ENCODE data around the gene CASP14. TPM values are rescaled to one million over a fixed set of nuclear protein-coding genes. Genes with fewer than 3 reads are reported as not detected.
A peak's percentile ranks its signal among the peaks of the same experiment; 100 is the strongest.
"Not testable (repeated sequence)": the region's sequence is repeated elsewhere in the genome, so short reads cannot be mapped to it uniquely, and the experiment has no call there.

CASP14 gene, protein sequence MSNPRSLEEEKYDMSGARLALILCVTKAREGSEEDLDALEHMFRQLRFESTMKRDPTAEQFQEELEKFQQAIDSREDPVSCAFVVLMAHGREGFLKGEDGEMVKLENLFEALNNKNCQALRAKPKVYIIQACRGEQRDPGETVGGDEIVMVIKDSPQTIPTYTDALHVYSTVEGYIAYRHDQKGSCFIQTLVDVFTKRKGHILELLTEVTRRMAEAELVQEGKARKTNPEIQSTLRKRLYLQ
- 0.24 TPM for total RNA-seq
- polyA plus RNA-seq: 13.0 TPM
- long read RNA-seq, donor 1: 0 reads
- long read RNA-seq, donor 2: 0 reads
- long read RNA-seq, donor 3: 0 reads
- long read RNA-seq, donor 4: 0 reads
- long read RNA-seq, donor 5, partial matches to known transcripts: 0 of 1 reads
- long read RNA-seq, donor 5, other reads (novel, unspliced or antisense): 0 of 1 reads
- long read RNA-seq, donor 6: 0 reads
- long read RNA-seq, donor 7: 0 reads
- long read RNA-seq, donor 8: 0 reads
- long read RNA-seq, donor 9: 0 reads
- long read RNA-seq, donor 10: 0 reads

DNA sequence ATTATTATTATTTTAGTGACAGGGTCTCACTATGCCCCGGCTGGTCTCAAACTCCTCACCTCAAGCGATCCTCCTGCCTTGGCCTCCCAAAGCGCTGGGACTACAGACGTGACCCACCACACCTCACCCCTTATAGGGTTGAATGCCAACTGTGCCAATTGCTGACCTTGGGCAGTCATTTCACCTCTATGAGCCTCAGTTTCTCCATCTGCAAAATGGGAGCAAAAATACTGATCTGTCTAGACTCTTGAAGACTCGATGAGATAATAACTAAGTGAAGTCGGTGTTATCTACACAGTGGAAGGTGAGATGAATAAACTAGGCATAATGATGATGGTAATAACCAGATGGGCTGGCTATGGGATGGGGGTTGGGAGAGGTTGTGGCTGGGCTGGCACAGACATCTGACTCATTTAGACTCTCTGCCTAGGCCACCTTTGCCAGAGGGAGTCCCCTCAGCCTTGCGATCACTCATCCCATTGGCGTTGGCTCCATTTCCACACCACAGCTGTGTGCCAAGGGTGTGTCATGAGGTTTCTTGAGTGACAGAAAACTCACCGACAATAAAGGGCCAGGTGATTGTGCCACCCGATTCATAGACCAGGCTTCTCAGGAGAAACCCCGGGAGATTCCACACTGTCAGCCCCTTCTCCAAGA is at the start of gene CASP14:
CASP14 (plus strand) TSS at position 596 of the 657 bp plus-strand sequence. CDS start 2,772 bp downstream, outside the sequence.
- no peaks in the 10 kb centered on the region for H3K36me3 ChIP-seq (ENCODE audit: control insufficient read depth in 2 of 2, insufficient read depth in 2 of 2, low read length in 1 of 2)
- H3K27me3 ChIP-seq (ENCODE audit: control insufficient read depth in 2 of 2, insufficient read depth in 1 of 2, low read length in 1 of 2): no peaks in the 10 kb centered on the region
- H3K4me3 ChIP-seq (ENCODE audit: low read length in 2 of 2): no peak within 1 kb of the TSS
- WGBS: 95% methylated on average over 11 of the region's 11 CpGs
- no peak for DNase-seq (ENCODE audit: low read depth in 6 of 9, low spot score in 9 of 9)
- no peaks in the 10 kb centered on the region for H3K4me1 ChIP-seq (ENCODE audit: control insufficient read depth in 2 of 2, insufficient read depth in 2 of 2, low read length in 2 of 2)
- no peak within 1 kb of the TSS for H3K27ac ChIP-seq (ENCODE audit: low read depth in 1 of 2, low read length in 1 of 2)
- no peaks in the 10 kb centered on the region for H3K9me3 ChIP-seq (ENCODE audit: control insufficient read depth in 2 of 2, insufficient read depth in 1 of 2, low read length in 1 of 2)

DNA sequence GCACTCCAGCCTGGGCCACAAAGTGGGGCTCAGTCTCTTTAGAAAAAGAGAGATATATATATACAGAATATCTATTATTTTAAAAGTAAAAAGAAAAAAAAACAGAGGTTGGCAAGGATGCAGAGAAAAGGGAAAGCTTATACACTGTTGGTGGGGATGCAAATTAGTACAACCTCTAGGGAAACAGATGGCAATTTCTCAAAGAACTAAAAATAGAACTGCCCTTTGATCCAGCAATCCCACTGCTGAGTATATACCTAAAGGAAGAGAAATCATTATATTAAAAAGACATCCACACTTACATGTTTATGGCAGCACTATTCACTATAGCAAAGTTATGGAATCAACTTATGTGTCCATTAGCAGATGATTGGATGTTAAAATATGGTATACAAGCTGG is 41.0 kb upstream of the CASP14 start:
- Histone ChIP-seq H3K27me3 (ENCODE audit: control insufficient read depth in 2 of 2, insufficient read depth in 1 of 2, low read length in 1 of 2) (peaks cover 16 to 33% of the 10 kb centered on the region in 2 donors), H3K27ac (ENCODE audit: low read depth in 1 of 2, low read length in 1 of 2) (no peak overlapping the region), H3K4me3 (ENCODE audit: low read length in 2 of 2) (no peak overlapping the region), H3K9me3 (ENCODE audit: control insufficient read depth in 2 of 2, insufficient read depth in 1 of 2, low read length in 1 of 2) (no peaks in the 10 kb centered on the region), H3K36me3 (ENCODE audit: control insufficient read depth in 2 of 2, insufficient read depth in 2 of 2, low read length in 1 of 2) (no peaks in the 10 kb centered on the region), H3K4me1 (ENCODE audit: control insufficient read depth in 2 of 2, insufficient read depth in 2 of 2, low read length in 2 of 2) (no peaks in the 10 kb centered on the region)
- no peak for DNase-seq (ENCODE audit: low read depth in 6 of 9, low spot score in 9 of 9)

DNA sequence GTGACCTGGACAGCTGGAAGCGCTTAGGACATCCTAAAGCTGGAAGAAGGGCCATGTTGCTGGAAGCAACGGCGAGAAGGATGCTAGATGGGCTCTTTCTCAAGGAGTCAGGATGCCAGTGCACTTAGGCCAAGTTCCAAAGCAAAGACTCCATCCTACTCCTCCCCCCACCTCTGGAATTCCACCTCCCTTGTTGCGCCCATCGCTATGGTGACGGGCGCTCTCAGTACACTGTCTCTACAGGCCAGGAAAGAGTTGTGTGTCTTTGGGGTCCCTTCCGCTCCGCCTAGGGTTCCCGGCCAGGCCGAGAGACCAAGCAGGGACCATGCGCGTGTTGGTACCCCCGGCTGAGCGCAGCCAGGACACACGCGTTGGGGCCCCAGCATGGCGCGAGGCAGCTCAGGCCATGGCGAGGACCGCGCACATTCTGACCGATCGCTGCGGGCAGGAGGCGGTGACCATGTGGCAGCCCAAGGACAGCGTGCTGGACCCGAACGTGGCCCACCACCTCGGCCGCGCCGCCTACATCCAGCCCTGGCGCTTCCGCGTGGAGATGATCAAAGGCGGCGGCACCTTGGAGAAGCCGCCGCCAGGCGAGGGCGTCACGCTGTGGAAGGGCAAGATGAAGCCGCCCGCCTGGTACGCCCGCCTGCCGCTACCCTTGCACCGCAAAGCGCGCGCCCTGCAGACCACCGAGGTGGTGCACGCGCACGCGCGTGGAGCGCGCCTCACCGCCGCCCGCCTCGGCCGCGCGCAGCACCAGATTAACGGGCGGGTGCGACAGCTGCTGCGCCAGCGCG is 38.6 kb upstream of the CASP14 start:
- no peaks in the 10 kb centered on the region for H3K4me1 ChIP-seq (ENCODE audit: control insufficient read depth in 2 of 2, insufficient read depth in 2 of 2, low read length in 2 of 2)
- WGBS: 10% methylated on average over 73 of the region's 73 CpGs
- no peaks in the 10 kb centered on the region for H3K36me3 ChIP-seq (ENCODE audit: control insufficient read depth in 2 of 2, insufficient read depth in 2 of 2, low read length in 1 of 2)
- peaks cover 0 to 1% of the 10 kb centered on the region in 2 donors for H3K9me3 ChIP-seq (ENCODE audit: control insufficient read depth in 2 of 2, insufficient read depth in 1 of 2, low read length in 1 of 2)
- peaks cover 16 to 33% of the 10 kb centered on the region in 2 donors for H3K27me3 ChIP-seq (ENCODE audit: control insufficient read depth in 2 of 2, insufficient read depth in 1 of 2, low read length in 1 of 2)
- no peak overlapping the region for H3K27ac ChIP-seq (ENCODE audit: low read depth in 1 of 2, low read length in 1 of 2)
- peak in 1 of 9 donors; percentile 10 for DNase-seq (ENCODE audit: low read depth in 6 of 9, low spot score in 9 of 9)
- no peak overlapping the region for H3K4me3 ChIP-seq (ENCODE audit: low read length in 2 of 2)

DNA sequence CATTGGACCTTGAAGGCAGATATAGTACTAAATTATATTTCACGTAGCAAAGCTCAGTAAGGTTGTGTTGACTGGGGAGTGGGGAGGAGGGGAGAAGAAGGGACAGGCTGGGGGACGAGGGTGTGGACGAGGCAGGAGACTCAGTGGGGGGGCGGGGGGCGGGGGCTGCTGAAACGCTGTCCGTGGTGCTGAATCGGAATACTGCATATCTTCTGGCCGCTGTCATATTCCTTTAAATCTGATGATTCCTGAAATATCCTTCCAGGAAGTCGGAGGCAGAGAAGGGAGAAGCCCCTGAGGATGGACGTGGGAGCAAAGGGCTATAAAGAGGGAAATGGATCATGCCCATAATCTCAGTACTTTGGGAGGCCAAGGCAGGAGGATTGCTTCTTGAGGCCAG is 34.7 kb upstream of the CASP14 start:
- peaks cover 0 to 1% of the 10 kb centered on the region in 2 donors for H3K9me3 ChIP-seq (ENCODE audit: control insufficient read depth in 2 of 2, insufficient read depth in 1 of 2, low read length in 1 of 2)
- WGBS: 13% methylated on average over 11 of the region's 11 CpGs
- H3K27ac ChIP-seq (ENCODE audit: low read depth in 1 of 2, low read length in 1 of 2): no peak overlapping the region
- no peaks in the 10 kb centered on the region for H3K36me3 ChIP-seq (ENCODE audit: control insufficient read depth in 2 of 2, insufficient read depth in 2 of 2, low read length in 1 of 2)
- H3K27me3 ChIP-seq (ENCODE audit: control insufficient read depth in 2 of 2, insufficient read depth in 1 of 2, low read length in 1 of 2): peaks cover 16 to 30% of the 10 kb centered on the region in 2 donors
- no peak overlapping the region for H3K4me3 ChIP-seq (ENCODE audit: low read length in 2 of 2)
- DNase-seq (ENCODE audit: low read depth in 6 of 9, low spot score in 9 of 9): peak in 1 of 9 donors; percentile 5
- H3K4me1 ChIP-seq (ENCODE audit: control insufficient read depth in 2 of 2, insufficient read depth in 2 of 2, low read length in 2 of 2): no peaks in the 10 kb centered on the region

DNA sequence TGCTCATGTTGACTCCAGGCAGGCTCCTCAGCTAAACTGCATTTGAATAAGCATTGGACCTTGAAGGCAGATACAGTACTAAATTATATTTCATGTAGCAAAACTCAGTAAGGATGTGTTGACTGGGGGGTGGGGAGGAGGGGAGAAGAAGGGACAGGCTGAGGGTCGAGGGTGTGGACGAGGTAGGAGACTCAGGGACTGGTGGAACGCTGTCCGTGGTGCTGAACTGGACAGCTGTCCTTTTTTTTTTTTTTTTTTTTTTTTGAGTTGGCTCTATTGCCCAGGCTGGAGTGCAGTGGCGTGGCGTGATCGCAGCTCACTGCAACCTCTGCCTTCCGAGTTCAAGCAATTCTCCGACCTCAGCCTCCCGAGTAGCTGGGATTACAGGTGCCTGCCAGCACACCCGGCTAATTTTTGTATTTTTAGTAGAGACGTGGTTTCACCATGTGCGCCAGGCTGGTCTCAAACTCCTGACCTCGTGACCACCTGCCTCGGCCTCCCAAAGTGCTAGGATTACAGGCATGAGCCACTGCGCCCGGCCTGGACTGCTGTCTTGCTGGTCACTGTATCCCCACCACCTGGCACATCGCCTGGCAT is 33.2 kb upstream of the CASP14 start:
- 42% methylated on average over 18 of the region's 18 CpGs for WGBS
- Histone ChIP-seq H3K27me3 (ENCODE audit: control insufficient read depth in 2 of 2, insufficient read depth in 1 of 2, low read length in 1 of 2) (peaks cover 6 to 17% of the 10 kb centered on the region in 2 donors), H3K36me3 (ENCODE audit: control insufficient read depth in 2 of 2, insufficient read depth in 2 of 2, low read length in 1 of 2) (no peaks in the 10 kb centered on the region), H3K4me3 (ENCODE audit: low read length in 2 of 2) (no peak overlapping the region), H3K4me1 (ENCODE audit: control insufficient read depth in 2 of 2, insufficient read depth in 2 of 2, low read length in 2 of 2) (no peaks in the 10 kb centered on the region), H3K9me3 (ENCODE audit: control insufficient read depth in 2 of 2, insufficient read depth in 1 of 2, low read length in 1 of 2) (peaks cover 0 to 1% of the 10 kb centered on the region in 2 donors), H3K27ac (ENCODE audit: low read depth in 1 of 2, low read length in 1 of 2) (no peak overlapping the region)
- DNase-seq (ENCODE audit: low read depth in 6 of 9, low spot score in 9 of 9): peak in 1 of 9 donors; percentile 3

DNA sequence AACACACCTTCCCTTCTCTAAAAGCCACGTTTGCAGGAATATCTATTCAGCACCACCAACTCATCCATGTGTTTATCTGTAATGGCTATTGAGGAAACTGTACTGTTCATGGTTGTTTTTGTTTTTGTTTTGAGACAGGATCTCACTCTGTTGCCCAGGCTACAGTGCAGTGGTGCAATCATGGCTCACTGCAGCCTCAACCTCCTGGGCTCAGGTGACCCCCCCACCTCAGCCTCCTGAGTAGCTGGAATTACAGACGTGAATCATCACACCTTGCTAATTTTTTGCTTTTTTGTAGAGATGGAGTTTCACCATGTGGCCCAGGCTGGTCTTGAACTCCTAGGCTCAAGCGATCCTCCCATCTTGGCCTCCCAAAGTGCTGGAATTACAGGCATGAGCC is 30.4 kb upstream of the CASP14 start:
- not testable (repeated sequence) for DNase-seq (ENCODE audit: low read depth in 6 of 9, low spot score in 9 of 9); H3K36me3 ChIP-seq (ENCODE audit: control insufficient read depth in 2 of 2, insufficient read depth in 2 of 2, low read length in 1 of 2); H3K27me3 ChIP-seq (ENCODE audit: control insufficient read depth in 2 of 2, insufficient read depth in 1 of 2, low read length in 1 of 2); H3K4me1 ChIP-seq (ENCODE audit: control insufficient read depth in 2 of 2, insufficient read depth in 2 of 2, low read length in 2 of 2); H3K27ac ChIP-seq (ENCODE audit: low read depth in 1 of 2, low read length in 1 of 2); H3K4me3 ChIP-seq (ENCODE audit: low read length in 2 of 2); H3K9me3 ChIP-seq (ENCODE audit: control insufficient read depth in 2 of 2, insufficient read depth in 1 of 2, low read length in 1 of 2)
- WGBS: 73% methylated on average over 3 of the region's 3 CpGs

DNA sequence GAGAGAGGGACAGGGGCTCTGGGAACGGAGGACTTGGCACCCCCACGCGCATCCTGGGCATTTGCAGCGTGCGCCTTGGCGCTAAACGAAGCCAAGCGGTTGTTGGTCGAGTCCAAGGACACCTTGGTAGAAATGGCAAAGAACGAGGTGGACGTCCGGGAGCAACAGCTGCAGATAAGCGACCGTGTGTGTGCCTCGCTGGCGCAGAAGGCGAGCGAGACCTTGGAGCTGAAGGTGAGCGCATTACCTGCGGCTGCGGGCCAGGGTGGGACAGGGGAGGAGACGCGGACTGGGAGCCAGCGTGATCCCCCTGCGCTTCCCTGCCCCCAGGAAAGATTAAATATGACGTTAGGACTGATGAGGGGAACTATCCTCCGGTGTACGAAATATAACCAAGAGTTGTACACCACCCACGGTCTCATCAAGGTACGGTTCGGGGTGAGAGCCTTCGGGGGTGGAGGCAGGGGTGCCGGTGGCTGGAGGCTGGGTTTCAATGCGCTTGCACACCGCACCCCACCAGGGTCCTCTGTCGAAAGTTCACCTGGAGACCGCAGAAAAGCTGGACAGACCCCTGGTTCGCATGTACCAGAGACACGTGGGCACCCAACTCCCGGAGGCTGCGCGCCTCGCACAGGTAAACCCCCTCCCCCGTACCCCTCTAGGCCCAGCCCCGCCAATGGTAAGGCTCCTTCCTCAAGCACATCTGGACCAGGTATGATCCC is 27.8 kb upstream of the CASP14 start:
- 89% methylated on average over 45 of the region's 45 CpGs for WGBS
- no peaks in the 10 kb centered on the region for H3K9me3 ChIP-seq (ENCODE audit: control insufficient read depth in 2 of 2, insufficient read depth in 1 of 2, low read length in 1 of 2)
- H3K27me3 ChIP-seq (ENCODE audit: control insufficient read depth in 2 of 2, insufficient read depth in 1 of 2, low read length in 1 of 2): peaks cover 0 to 8% of the 10 kb centered on the region in 2 donors
- H3K27ac ChIP-seq (ENCODE audit: low read depth in 1 of 2, low read length in 1 of 2): no peak overlapping the region
- H3K4me3 ChIP-seq (ENCODE audit: low read length in 2 of 2): no peak overlapping the region
- no peaks in the 10 kb centered on the region for H3K36me3 ChIP-seq (ENCODE audit: control insufficient read depth in 2 of 2, insufficient read depth in 2 of 2, low read length in 1 of 2)
- no peak for DNase-seq (ENCODE audit: low read depth in 6 of 9, low spot score in 9 of 9)
- no peaks in the 10 kb centered on the region for H3K4me1 ChIP-seq (ENCODE audit: control insufficient read depth in 2 of 2, insufficient read depth in 2 of 2, low read length in 2 of 2)

DNA sequence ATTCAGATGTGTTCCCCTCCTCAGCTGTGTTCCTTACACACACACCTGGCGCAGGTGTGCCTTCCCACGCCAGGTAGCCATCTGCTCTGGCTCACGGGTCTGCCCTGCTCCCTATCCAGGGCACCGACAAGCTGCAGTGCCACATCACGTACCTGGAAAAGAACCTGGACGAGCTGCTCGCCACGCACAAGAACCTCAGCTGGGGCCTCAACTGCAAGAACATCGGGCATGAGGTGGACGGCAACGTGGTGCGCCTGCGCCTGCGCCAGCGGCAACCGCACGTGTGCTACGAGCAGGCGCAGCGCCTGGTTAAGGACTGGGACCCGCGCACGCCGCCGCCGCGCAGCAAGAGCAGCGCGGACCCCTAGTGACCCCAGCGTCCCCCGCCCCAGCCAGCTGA is 26.5 kb upstream of the CASP14 start:
- Histone ChIP-seq H3K9me3 (ENCODE audit: control insufficient read depth in 2 of 2, insufficient read depth in 1 of 2, low read length in 1 of 2) (no peaks in the 10 kb centered on the region), H3K27ac (ENCODE audit: low read depth in 1 of 2, low read length in 1 of 2) (no peak overlapping the region), H3K4me1 (ENCODE audit: control insufficient read depth in 2 of 2, insufficient read depth in 2 of 2, low read length in 2 of 2) (no peaks in the 10 kb centered on the region), H3K36me3 (ENCODE audit: control insufficient read depth in 2 of 2, insufficient read depth in 2 of 2, low read length in 1 of 2) (no peaks in the 10 kb centered on the region), H3K4me3 (ENCODE audit: low read length in 2 of 2) (no peak overlapping the region), H3K27me3 (ENCODE audit: control insufficient read depth in 2 of 2, insufficient read depth in 1 of 2, low read length in 1 of 2) (peaks cover 0 to 8% of the 10 kb centered on the region in 2 donors)
- 36% methylated on average over 31 of the region's 31 CpGs for WGBS
- no peak for DNase-seq (ENCODE audit: low read depth in 6 of 9, low spot score in 9 of 9)

Measured in thymus (tissue), 14 donors.